Motor neuron (in vitro differentiated cells): ENCODE data around the gene FSD1. TPM values are rescaled to one million over a fixed set of nuclear protein-coding genes. Genes with fewer than 3 reads are reported as not detected.

Experiments
- total RNA-seq, 8 experiments: library from RNA; unstranded; fragments of 300-600 nt; gene quantifications; 2 replicates each; pipeline versions ENCODE4 v1.2.3 to v1.2.4, GENCODE V29; 2022

Gene FSD1
- total RNA-seq, 8 experiments from 2014 or later, result 5.0 to 43.4 (median 37.2) TPM; not detected in 1

Other genes with a start within 250 kb of the FSD1 start
- gene ZBTB7A, start 237.7 kb upstream of the FSD1 start, total RNA-seq, result 10 to 100 TPM in 2 of 8 experiments, 1 to 10 TPM in 6; 1.6 to 13.5 (median 4.1) TPM
- gene MAP2K2, start 180.5 kb upstream of the FSD1 start, total RNA-seq, result 100 to 1,000 TPM in 4 of 8 experiments, 10 to 100 TPM in 4; 77.0 to 159 (median 99.6) TPM
- under 1 TPM in 5 of 8 experiments, not detected in 3; 0.08 to 0.59 (median 0.20) TPM for gene CREB3L3, start 151.0 kb upstream of the FSD1 start, total RNA-seq
- 10 to 100 TPM; 20.7 to 30.7 (median 22.4) TPM for gene SIRT6, start 122.0 kb upstream of the FSD1 start, total RNA-seq
- 1 to 10 TPM in 5 of 8 experiments, under 1 TPM in 3; 0.29 to 4.0 (median 1.2) TPM for gene ANKRD24, start 121.9 kb upstream of the FSD1 start, total RNA-seq
- 10 to 100 TPM in 1 of 8 experiments, under 1 TPM in 3, not detected in 4; 0.17 to 11.9 (median 0.83) TPM for gene EBI3, start 75.1 kb upstream of the FSD1 start, total RNA-seq
- 10 to 100 TPM; 12.0 to 26.1 (median 17.4) TPM for gene YJU2, start 57.5 kb upstream of the FSD1 start, total RNA-seq
- gene SHD, start 25.3 kb upstream of the FSD1 start, total RNA-seq, result 10 to 100 TPM in 4 of 8 experiments, 1 to 10 TPM in 1, under 1 TPM in 2, not detected in 1; 0.21 to 52.7 (median 28.5) TPM
- gene TMIGD2, start 2.2 kb upstream of the FSD1 start, total RNA-seq, result 1 to 10 TPM in 1 of 8 experiments, under 1 TPM in 4, not detected in 3; 0.29 to 1.2 (median 0.43) TPM
- gene STAP2, start 34.2 kb downstream of the FSD1 start, total RNA-seq, result 1 to 10 TPM; 2.2 to 7.5 (median 4.6) TPM
- gene MPND, start 39.0 kb downstream of the FSD1 start, total RNA-seq, result 10 to 100 TPM in 6 of 8 experiments, 1 to 10 TPM in 2; 4.1 to 20.0 (median 13.2) TPM
- 10 to 100 TPM; 24.6 to 62.9 (median 40.6) TPM for gene SH3GL1, start 95.9 kb downstream of the FSD1 start, total RNA-seq
- gene CHAF1A, start 98.0 kb downstream of the FSD1 start, total RNA-seq, result 10 to 100 TPM in 3 of 8 experiments, 1 to 10 TPM in 5; 2.3 to 36.2 (median 3.1) TPM
- gene UBXN6, start 153.2 kb downstream of the FSD1 start, total RNA-seq, result 10 to 100 TPM; 56.8 to 93.5 (median 74.0) TPM
- gene HDGFL2, start 167.7 kb downstream of the FSD1 start, total RNA-seq, result 10 to 100 TPM; 29.2 to 87.0 (median 59.0) TPM
- gene PLIN4, start 213.9 kb downstream of the FSD1 start, total RNA-seq, result 1 to 10 TPM in 2 of 8 experiments, under 1 TPM in 6; 0.11 to 1.1 (median 0.50) TPM
- 1 to 10 TPM in 3 of 8 experiments, under 1 TPM in 5; 0.36 to 2.6 (median 0.64) TPM for gene PLIN5, start 230.6 kb downstream of the FSD1 start, total RNA-seq
- gene LRG1, start 235.4 kb downstream of the FSD1 start, total RNA-seq, result under 1 TPM; 0.07 to 0.63 (median 0.22) TPM